ENCODE results near the gene OPA1.

OPA1 gene

DNA sequence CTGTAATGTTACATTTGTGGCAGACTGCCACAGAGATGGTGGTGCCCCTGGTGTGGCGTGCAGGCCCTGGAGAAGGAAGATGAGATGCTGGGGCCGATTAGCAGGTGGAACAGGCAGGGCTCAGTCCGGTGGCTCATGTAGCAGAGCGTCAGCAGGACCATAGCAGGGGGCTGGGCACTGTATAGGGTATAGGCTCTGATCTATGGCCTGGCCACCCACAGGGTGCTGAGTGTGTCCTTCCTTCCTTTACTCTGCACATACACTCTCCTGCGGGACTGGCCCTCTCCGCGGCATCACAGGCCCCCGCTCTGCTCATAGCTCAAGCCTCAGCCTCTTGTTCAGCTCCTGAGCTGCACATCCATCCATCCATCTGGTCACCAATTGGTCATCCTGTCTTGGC, 143.6 kb downstream of the OPA1 start:
- DNase-seq = no peak

- DNase-seq = no peak
Measured at GRCh38 chr3:193737191-193737751, 144.3 kb downstream of the OPA1 start.

DNA sequence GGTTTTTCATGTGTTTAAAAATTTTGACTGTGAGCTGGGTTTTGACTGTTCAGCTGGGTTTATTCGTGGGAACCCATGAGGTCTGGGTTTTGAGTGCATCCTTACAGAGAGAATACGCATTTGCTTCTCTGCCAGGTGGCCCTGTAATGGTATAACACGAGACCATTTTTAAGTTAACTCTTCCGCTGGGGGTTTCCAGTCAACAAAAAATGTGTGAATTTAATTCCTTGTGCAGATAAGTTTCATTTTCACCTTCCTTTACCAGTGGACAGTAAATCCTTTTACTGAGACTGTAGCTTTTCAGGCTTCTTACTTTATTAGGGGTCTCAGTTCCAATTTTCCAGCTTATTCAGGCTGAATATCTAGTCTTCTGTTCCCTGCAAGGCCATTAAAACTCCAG, 149.6 kb downstream of the OPA1 start:
- DNase-seq = no peak

DNA sequence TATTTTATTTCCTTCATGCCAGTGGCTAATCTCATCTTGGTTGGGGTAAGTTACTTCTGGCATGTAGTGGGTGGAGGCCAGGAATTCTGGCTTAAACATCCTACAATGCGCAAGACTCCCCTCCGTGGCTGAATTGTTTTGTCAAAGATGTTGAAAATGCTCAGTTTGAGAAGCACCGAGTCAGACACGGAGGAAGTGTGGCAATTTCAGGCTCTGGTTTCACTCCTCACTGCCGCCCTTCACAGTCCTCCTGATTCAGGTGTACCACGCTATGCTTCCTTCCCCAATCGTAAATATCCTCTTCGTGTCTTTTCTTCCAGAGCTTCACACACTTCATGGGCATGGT, 150.7 kb downstream of the OPA1 start:
- no peak for DNase-seq

DNA sequence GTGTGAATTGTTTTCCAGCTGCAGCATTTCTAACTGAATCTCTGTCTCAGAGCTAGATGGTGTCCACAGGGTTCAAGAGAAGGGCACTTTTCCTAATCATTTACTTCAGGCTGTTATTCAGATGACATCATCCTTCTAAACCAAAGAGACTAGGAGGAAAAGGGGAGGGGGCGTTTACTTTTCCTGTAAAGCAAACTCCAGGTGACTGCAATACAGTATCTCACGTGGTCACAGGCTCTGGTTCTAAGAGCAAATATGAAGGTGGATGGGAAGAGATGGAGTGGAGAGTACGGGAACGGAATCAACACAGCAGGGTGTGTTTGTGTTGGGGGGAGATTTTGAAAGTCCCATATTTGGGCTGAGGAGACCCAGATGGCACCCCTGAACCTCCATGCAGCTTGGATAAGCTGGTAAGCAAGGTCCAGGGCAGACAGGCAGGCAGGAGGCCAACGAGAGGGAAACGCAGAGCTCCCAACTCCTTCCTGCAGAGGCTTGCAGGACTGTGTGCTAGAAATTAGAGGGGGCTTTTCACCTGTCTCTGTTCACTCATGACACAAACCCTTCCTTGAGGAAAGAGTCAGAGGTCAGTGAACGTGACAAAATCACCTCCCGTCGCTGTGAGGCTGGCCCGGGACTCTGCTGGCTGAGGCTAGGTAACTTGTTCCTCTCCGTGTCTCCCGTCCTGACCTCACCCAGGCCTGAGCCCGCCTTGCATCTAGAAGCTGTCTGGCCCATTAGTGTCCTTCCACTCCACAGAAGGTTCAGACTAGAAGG, 151.2 kb downstream of the OPA1 start:
- no peak for DNase-seq

DNA sequence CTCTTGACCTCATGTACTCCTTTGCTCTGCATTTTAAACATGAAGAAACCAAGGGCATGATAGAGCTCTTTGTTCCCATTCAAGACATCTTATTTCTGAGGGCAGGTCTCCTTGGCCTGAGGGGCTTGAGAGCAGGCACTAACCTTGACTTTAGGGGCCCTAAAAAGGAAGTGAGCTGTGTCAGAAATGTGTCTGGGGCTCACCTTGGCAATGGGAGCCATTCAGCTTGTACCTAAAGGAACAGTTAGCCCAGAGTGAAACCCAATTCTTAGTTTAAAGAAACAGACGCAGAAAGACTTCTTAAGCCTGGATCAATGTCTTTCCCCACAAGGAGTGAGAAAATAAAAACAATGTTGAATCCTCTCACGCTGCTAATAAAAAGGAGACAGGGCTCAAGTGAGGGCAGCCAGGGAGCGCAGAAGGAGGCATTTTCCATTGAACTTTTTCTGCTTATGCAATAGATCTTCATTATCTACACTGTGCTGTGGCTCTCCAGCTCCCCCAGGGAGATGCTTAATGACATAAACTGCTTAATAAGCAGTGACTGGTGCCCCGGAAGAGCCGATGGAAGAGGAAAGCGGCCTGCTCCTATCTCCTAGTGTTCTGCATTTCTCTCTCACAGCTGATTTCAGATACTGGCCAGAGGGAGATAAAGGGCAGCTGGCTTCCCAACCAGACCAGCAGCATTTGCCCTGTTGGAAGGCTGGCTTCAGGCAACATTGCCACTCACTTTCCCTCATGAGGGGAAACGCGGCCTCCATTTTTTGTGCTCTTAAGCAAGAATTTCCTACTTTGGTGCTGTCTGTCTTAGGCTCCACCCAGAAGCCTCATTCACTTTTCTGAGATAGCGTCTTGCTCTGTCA, 152.0 kb downstream of the OPA1 start:
- DNase-seq = no peak

GRCh38 chr3:193746832-193747231, 153.8 kb downstream of the OPA1 start:
- no peak for DNase-seq

Data from anterior cingulate cortex (tissue), 58 donors.